Measurements from ENCODE around the gene ACY1. TPM values are rescaled to one million over a fixed set of nuclear protein-coding genes. Genes with fewer than 3 reads are reported as not detected.

Gene ACY1
- total and polyA plus RNA-seq, 2 of the 13 experiments (the other 11 are each of a cell fraction or from before 2014, with no cell fraction given) = 113 to 162 TPM

- CTCF ChIA-PET (ENCODE audit: low intra/inter-chr PET ratio, low total read pairs) = no interaction called here
- TF ChIP-seq ZNF670 (CRISPR knock-in tag; IDR thresholded peaks at IDR 0.05; ENCODE audit: borderline replicate concordance) = no peak
- no peak for TF ChIP-seq ZNF280B (CRISPR knock-in tag; IDR thresholded peaks at IDR 0.05; ENCODE audit: borderline replicate concordance)
- peak; percentile 17 for TF ChIP-seq HNRNPLL (IDR thresholded peaks at IDR 0.05; ENCODE audit: low read depth, low read length, poor library complexity, severe bottlenecking)
- no peak for TF ChIP-seq ZSCAN20 (CRISPR knock-in tag; IDR thresholded peaks at IDR 0.05; ENCODE audit: borderline replicate concordance)
- no peak for TF ChIP-seq ZNF329 (CRISPR knock-in tag; IDR thresholded peaks at IDR 0.05; ENCODE audit: low read depth)
- TF ChIP-seq ZNF292 (CRISPR knock-in tag; IDR thresholded peaks at IDR 0.05; ENCODE audit: borderline replicate concordance, low read depth) = 0 out of 2 replicates have a peak, but pooled peaks have one; percentile 12
- TF ChIP-seq ZKSCAN8 (CRISPR knock-in tag; IDR thresholded peaks at IDR 0.05; ENCODE audit: borderline replicate concordance) = no peak
- no peaks in the 10 kb centered on the region for H3K36me3 ChIP-seq (replicated peaks in 1 of 2; ENCODE audit: control insufficient read depth in 1 of 2, insufficient read depth in 2 of 2, low read length in 2 of 2)
- POLR2A ChIA-PET = interaction anchor here (1.4 kb wide), 1 partner anchor 16 kb away, joined by 3 read pairs; no protein-coding TSS in a partner anchor
- WGBS (ENCODE audit: low lambda C conversion rate) = 87% methylated on average over 3 of the region's 12 CpGs
- DNase-seq (ENCODE audit: low spot score) = no peak
- peak overlapping the region; percentile 68 for H3K4me2 ChIP-seq (ENCODE audit: low read depth, low read length)
- no peaks in the 10 kb centered on the region for H4K20me1 ChIP-seq (ENCODE audit: insufficient read depth, low read length)
- no peak overlapping the region for H3K9ac ChIP-seq (ENCODE audit: insufficient read depth, low read depth, low read length)
- no peak for FAIRE-seq
- peaks cover 1 to 25% of the 10 kb centered on the region in 2 experiments; a peak in 4 of 5 replicates for H3K27me3 ChIP-seq (ENCODE audit: control insufficient read depth in 1 of 2, insufficient read depth in 2 of 2, low read length in 2 of 2)
- intact Hi-C loops (cut with micrococcal nuclease; ENCODE audit: unreplicated experiment) = no loop called here
- no peaks in the 10 kb centered on the region for H3K79me2 ChIP-seq (ENCODE audit: insufficient read depth, low read length)
- no peak overlapping the region for H3K27ac ChIP-seq (ENCODE audit: extremely low read length, insufficient read depth, low read length)
- no TSS peak for BruUV-seq (replicated peaks)
- peak overlapping the region in 1 of 3 experiments; percentile 41; a peak in 1 of 6 replicates for H3K4me3 ChIP-seq (replicated peaks in 1 of 3; ENCODE audit: insufficient read depth in 1 of 3, low read depth in 2 of 3, low read length in 3 of 3)
- in situ Hi-C loops (cut with HindIII; ENCODE audit: extremely low pct_ligation_motif_present, low pct_unique_long_range_greater_than_20kb) = no loop called here
- ATAC-seq = no peak
- H2AFZ ChIP-seq (ENCODE audit: low read length) = no peak overlapping the region
- peaks cover 64% of the 10 kb centered on the region for H3K4me1 ChIP-seq (ENCODE audit: insufficient read depth, low read length)
- no peaks in the 10 kb centered on the region for H3K9me3 ChIP-seq (ENCODE audit: low read length)
Measured at GRCh38 chr3:52028572-52028971, 45.2 kb downstream of the ACY1 start.

Data from HepG2 (cell line).